ENCODE results near the gene ACAN.

- TF ChIP-seq EZH2 (IDR thresholded peaks at IDR 0.05) (no peak), POLR2AphosphoS5 (IDR thresholded peaks at IDR 0.05; ENCODE audit: borderline replicate concordance, low read depth, low read length) (no peak), FOXP2 (optimal IDR thresholded peaks at IDR 0.05; ENCODE audit: control extremely low read depth, extremely low read length, insufficient read depth) (no peak)
Measured at GRCh38 chr15:88918738-88919137, 115.5 kb downstream of the ACAN start.

All from SK-N-MC (cell line).